NCI-H510A (cell line): ENCODE measurements around the gene IGSF6.
A peak's percentile ranks its signal among the peaks of the same experiment; 100 is the strongest.

Experiments used
- DNase-seq: peaks from one replicate; lab custom pipeline; 2025; lab: John Stamatoyannopoulos, UW

IGSF6 gene

GRCh38 chr16:21600031-21600773 is 52.2 kb downstream of the IGSF6 start:
- DNase-seq: peak; percentile 13

GRCh38 chr16:21599122-21600030 is 53.0 kb downstream of the IGSF6 start, which contains the start of gene METTL9:
METTL9 (plus strand) TSS chr16:21599577; CDS start chr16:21599734, 157 bp downstream.
- DNase-seq: peak; percentile 95

- DNase-seq: no peak
These were observed 53.7 kb downstream of the IGSF6 start for GRCh38 chr16:21598701-21599121.

GRCh38 chr16:21598206-21598605 is 54.2 kb downstream of the IGSF6 start:
- DNase-seq: no peak

GRCh38 chr16:21597561-21598030 is 54.8 kb downstream of the IGSF6 start:
- DNase-seq: no peak

- DNase-seq: no peak
These were observed 58.7 kb downstream of the IGSF6 start for GRCh38 chr16:21593530-21594289.

GRCh38 chr16:21592191-21592590 is 60.2 kb downstream of the IGSF6 start:
- no peak for DNase-seq

GRCh38 chr16:21590796-21591195 is 61.6 kb downstream of the IGSF6 start:
- no peak for DNase-seq

GRCh38 chr16:21590287-21590686 is 62.1 kb downstream of the IGSF6 start:
- no peak for DNase-seq

- no peak for DNase-seq
These were observed 62.9 kb downstream of the IGSF6 start for GRCh38 chr16:21589551-21589950.
